Kidney epithelial cell (primary cell): ENCODE data around the gene COPRS. TPM values are rescaled to one million over a fixed set of nuclear protein-coding genes. Genes with fewer than 3 reads are reported as not detected.

Experiments used
- DNase-seq: peaks from one replicate; pipeline ENCODE4 v3.0.0-alpha.2; 2010; ENCODE audit warnings: low read depth
- H3K27me3 ChIP-seq: 2 replicates; pipeline ENCODE4 v1.6.0; 2011; ENCODE audit warnings: low read length; ENCODE audit not compliant: control insufficient read depth, insufficient read depth
- H3K36me3 ChIP-seq: 2 replicates; pipeline ENCODE4 v1.5.1; 2011; ENCODE audit warnings: low read length; ENCODE audit not compliant: control insufficient read depth, insufficient read depth
- H3K4me3 ChIP-seq: 2 replicates; pipeline ENCODE4 v1.5.1; 2011; ENCODE audit warnings: low read depth, mild to moderate bottlenecking, control low read depth, low read length
- CTCF ChIP-seq: IDR thresholded peaks from 2 replicates; pipeline ENCODE4 v1.5.1; 2011; ENCODE audit warnings: mild to moderate bottlenecking, moderate library complexity, low read length, control low read depth, inconsistent platforms; ENCODE audit not compliant: insufficient read depth, poor library complexity, severe bottlenecking
- total RNA-seq: library from RNA; depleted of rRNA; stranded (reverse); fragments of >200 nt; gene quantifications from 2 replicates; pipeline ENCODE4 v1.2.3, GENCODE V29; 2015

The COPRS gene
- total RNA-seq, 1 donor from 2014 or later = 88.8 TPM

GRCh38 chr17:31802502-31802901 is 56.5 kb downstream of the COPRS start:
- DNase-seq = no peak
- Histone ChIP-seq H3K36me3 (no peaks in the 10 kb centered on the region), H3K27me3 (no peaks in the 10 kb centered on the region), H3K4me3 (no peak overlapping the region)
- TF ChIP-seq CTCF = no peak

Other genes with a start within 250 kb of the COPRS start
- gene UTP6, start 42.5 kb upstream of the COPRS start, total RNA-seq = 34.6 and 36.7 TPM in 2 replicates
- 13.5 and 19.6 TPM in 2 replicates for gene SUZ12, start 77.8 kb upstream of the COPRS start, total RNA-seq
- gene LRRC37B, start 148.1 kb upstream of the COPRS start, total RNA-seq = 7.5 and 15.8 TPM in 2 replicates